GM19240 (cell line): ENCODE measurements around the gene MRPS2.
"Not testable (repeated sequence)": the region's sequence is repeated elsewhere in the genome, so short reads cannot be mapped to it uniquely, and the experiment has no call there.

Experiments
- DNase-seq: peaks from one replicate; pipeline ENCODE4 v3.0.0; 2011; ENCODE audit warnings: low spot score; ENCODE audit not compliant: insufficient read length

The MRPS2 gene

DNA sequence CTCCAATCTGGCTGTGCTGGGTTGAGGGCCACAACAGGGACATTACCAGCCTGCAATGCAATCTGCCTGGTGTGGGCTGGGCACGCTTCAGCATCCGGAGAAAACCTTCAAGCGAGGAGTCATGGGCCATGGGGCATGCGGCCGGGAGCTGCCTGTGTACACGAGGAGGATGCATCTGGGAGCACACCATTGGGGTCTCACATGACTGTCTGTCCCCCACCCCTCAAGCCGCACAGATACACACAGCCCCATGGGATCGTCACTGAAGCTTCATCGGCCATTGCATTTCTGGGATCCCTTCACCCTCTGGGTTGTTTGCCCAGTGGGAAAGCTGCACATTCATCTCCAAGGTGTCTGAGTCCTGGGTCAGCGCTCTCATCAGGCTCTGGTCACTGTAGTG is 30.6 kb downstream of the MRPS2 start:
- DNase-seq = no peak

DNA sequence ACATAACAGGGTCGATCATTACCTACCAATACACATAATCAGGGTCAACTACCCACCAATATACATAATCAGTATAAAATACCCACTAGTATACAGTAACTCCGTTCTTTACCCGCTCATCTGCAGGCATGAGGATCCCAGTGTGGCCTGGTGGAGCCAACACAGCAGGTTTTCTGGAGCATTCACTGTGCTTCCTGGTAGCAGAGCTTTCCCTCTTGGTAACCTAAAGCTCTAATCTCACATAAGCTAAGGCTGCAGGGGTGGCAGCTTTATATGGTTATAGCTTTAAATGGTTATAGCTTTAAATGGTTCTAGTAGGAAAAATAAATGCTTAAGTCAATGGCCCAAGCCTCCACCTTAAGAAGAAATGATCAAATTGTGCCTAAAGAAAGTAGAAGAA is 32.6 kb downstream of the MRPS2 start:
- DNase-seq = no peak

DNA sequence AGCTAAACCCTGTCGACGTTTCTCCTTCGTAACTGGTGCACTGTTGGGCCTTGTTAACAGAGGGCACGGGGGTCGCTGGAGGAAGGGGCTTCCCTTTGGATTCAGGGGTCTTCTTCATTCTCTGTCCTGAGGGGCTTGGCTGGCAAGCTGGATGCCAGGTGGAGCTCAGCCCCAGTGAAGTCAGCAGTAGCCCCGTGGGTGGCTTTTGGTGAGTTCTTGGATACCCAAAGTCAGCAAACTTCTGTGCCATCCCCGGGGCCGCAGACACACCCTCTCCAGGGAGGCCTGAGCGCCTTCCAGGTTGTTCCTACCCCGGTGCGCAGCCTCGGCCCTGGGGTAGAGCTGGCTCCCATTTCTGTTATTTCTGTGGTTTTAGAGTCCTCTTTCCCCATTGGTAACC is 33.2 kb downstream of the MRPS2 start:
- no peak for DNase-seq

DNA sequence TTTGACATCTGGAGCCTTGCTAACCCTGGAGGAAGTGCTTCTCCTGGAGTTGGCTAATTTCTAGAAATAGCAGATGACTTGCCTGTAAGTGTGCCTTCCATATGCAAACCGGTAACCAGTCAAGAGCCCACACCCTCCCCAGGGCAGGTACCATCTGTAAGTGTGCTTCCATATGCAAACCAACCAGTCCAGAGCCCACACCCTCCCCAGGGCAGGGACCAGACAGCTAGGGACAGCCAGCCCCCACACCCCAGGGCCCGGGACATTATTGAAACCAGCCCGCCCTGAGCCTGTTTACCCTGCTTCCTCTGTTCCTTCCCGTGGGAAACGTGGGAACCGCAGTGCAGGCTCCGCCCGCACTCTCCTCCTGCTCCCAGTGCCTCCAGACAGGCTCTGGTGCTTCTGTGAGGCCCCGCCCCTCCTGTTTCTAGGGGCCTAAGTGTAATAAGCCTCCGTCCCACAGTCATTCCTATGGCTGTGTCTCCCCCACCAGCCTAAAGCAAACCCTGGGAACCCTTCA is 33.8 kb downstream of the MRPS2 start:
- not testable (repeated sequence) for DNase-seq

DNA sequence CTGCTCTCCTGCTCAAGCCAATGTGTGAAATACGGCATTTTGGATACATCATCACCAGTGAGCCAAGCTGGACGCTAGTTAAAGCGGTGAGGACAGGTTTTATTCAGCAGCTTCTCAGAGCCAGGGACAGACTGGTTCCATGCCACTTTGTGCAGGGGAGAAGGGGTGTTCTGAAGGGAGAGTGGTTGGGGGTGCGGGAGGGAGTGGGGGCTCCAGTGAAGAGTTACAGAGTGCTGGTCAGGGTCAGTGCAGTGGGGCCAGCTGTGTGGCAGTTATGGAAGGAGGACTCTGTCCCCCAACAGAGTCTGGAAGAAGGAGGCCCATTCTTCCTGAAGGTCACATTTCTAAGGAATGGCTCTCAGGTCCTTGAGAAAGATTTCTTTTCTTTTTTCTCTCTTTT is 34.3 kb downstream of the MRPS2 start:
- DNase-seq = not testable (repeated sequence)

DNA sequence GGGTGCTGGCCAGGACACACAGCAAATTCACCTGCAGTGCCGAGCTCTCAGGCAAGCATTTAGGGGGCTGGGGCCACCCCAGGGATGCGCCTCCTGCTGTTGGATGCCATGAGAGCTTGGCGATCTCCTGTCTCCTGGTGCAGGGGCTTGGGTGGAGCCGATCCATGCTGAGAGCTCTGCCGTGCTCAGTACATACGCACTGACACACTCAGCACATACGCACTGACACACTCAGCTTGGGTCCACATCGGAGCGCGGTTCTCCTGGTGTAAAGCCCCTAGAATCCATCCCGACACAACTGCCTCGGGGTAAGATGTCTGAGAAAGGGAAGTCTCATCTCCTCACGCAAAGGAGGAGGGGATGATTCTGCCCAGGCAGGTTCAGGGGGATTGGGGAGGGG is 35.1 kb downstream of the MRPS2 start:
- not testable (repeated sequence) for DNase-seq

DNA sequence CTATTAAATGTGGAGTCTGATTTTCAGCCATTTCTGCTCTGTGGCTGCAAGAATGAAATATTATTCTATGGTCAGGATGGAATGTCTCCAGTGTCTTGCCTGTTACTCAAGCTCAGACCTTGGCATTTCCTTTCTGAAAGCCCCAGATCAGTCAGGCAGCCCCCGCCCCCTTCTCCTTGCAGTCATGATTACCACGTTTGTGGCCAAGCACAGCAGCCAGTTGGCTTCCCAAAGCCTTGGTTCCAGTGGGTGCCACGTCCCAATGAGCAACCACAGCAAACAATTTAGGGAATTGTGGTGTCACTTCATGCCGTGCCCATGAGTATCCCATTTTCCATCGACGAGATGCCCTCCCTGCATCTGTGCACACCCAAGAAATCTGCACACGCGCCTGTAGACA is 35.7 kb downstream of the MRPS2 start:
- DNase-seq = no peak

DNA sequence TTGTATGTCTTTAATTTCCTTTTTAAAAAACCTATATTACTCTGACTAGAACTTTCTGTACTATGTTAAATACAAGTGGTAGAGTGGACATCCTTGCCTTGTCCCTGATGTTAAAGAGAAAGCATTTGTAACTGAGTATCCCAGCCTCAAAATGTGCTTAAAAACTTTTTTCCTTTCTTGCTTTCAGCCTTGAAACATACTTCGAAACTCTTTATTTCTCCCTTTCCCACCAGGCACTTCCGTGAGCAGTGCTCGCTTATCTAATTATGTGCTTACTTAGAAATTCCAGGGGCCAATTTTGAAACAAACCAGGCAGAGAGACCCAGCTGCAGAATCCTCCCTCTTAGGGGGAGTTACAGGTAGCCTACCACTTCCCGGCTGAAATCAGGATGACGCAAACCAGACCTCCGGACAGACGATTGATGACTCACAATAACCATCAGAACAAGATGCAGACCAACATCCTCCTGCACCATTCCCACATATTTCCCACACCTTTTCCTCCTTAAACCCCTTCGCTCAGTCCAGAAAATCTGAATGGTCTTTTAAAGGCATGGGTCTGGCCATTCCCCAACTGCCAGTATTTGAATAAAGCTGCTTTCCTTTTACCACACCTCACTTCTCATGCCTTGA is 42.9 kb downstream of the MRPS2 start:
- DNase-seq = not testable (repeated sequence)

DNA sequence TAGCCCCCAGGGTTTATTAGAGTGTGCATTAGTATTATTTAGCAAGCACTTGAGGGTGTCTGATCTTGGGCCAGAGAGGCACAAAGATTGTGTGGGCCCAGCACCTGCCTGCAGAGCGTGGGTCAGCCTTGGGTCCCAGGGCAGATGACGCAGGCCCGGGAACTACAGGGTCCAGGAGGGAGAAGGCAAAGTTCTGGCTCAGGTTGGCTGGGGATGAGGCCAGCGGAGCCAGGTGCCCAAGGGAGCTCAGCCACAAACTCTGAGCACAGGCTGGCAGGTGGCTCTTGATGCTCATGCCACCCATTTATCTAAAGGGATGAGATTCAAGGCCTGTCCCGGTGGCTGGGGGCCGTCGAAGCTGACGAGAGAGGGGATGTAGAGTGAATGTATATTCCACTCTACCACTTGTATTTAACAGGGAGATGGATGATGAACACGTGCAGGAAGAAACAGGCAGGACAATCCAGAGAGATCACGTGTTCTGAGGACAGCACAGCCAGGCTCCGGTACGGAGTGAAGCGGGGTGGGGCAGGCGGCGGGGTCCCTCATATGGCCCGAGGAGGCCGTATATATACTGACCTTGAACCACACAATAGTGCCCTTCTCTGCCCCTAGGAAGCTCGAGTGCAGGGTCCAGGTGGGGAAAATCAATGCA is 44.6 kb downstream of the MRPS2 start:
- DNase-seq = no peak

DNA sequence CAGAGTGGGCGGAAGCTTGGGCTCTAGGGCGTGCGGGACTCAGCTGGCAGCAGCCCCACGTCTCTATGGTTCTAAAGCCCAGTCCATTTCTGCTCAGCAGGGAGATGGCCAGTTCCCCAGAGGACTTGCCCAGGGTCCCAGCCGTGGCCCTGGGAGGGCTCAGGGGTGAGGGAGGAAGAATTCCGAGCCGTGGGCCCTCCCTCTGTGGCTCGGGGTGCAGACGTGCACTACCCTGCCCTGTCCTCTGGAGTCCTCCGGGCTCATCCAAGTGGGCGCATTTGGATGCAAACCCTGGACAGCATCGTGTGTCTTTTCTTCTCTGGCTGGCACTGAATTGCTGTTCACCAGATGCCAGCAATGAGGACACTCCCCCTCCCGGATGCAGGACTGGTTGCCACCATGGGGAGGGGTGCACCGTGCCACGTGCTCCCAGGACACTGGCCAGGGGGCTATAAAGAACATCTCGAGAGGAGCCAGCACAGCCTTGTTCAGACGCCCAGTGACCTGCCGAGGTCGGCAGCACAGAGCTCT is 45.2 kb downstream of the MRPS2 start, which contains the start of gene OBP2A:
Gene OBP2A (plus strand): TSS at position 481 of the 531 bp plus-strand sequence. CDS start 55 bp downstream, outside the sequence.
- DNase-seq = not testable (repeated sequence)

DNA sequence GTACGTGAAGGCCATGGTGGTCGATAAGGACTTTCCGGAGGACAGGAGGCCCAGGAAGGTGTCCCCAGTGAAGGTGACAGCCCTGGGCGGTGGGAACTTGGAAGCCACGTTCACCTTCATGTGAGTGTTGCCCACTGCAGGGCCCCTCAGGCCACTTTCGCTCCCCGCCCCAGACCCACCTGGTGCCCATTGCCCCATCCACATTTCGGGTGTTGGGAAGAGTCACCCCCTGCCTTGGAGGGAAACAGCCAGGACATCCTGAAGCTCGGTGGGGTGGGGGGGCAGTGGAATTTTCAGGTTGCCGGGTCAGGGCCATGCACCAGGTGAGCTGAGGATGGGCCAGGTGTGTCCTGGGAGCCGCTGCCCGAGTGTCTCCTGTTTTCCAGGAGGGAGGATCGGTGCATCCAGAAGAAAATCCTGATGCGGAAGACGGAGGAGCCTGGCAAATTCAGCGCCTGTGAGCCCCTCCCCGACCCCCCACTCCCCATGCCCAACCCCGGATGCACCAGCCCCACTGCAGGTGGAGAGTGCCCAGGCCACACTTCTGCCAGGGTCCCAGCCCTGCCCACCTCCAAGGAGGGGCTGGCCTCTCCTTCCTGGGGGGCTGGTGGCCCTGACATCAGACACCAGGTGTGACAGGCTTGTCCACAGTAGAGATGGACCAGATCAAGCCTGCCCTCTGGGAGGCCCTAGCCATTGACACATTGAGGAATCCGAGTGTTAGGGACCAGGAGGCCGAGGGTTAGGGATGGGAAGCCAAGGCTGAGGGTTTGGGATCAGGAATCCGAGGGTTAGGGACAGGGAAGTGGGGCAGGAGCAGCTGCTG is 46.5 kb downstream of the MRPS2 start:
- DNase-seq = not testable (repeated sequence)

DNA sequence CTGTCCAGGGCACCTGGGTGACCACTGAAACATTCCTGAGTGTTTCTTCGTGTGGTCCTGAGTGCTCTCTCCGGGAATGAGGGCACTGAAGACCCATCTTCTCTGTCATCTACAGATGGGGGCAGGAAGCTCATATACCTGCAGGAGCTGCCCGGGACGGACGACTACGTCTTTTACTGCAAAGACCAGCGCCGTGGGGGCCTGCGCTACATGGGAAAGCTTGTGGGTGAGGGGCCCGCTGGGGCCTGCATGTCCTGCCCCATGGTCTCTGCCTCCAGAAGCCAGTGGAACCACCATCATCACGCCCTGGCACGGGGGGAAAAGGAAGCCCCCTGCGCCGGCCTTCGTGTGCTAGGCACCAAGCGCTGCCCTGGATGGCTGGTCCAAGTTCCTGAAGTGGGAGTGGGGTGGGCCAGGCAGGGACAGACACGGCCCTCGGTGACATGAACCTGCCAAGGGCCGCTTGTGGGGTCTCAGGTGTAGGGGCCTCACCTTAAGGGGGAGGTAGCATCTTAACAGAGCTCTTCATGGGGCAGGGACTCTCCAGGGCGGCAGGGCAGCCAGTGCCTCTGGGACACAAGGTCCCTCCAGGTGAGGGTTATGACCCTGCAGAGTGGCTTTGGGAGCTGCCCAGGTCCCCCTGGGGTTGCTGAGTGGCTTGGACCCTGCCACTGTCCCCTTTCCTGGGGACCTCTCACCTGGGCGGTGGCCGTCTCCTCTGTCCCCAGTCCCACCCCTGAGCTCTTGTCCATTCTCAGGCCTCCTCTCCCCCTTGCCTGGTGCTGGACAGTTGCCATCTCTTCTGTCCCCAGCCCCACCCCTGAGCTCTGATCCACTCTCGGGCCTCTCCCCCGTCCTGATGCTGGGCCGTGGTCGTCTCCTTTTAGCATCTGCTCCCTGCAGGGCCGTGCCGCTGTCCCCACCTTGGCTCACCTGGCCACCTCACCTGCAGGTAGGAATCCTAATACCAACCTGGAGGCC is 47.6 kb downstream of the MRPS2 start:
- no peak for DNase-seq

DNA sequence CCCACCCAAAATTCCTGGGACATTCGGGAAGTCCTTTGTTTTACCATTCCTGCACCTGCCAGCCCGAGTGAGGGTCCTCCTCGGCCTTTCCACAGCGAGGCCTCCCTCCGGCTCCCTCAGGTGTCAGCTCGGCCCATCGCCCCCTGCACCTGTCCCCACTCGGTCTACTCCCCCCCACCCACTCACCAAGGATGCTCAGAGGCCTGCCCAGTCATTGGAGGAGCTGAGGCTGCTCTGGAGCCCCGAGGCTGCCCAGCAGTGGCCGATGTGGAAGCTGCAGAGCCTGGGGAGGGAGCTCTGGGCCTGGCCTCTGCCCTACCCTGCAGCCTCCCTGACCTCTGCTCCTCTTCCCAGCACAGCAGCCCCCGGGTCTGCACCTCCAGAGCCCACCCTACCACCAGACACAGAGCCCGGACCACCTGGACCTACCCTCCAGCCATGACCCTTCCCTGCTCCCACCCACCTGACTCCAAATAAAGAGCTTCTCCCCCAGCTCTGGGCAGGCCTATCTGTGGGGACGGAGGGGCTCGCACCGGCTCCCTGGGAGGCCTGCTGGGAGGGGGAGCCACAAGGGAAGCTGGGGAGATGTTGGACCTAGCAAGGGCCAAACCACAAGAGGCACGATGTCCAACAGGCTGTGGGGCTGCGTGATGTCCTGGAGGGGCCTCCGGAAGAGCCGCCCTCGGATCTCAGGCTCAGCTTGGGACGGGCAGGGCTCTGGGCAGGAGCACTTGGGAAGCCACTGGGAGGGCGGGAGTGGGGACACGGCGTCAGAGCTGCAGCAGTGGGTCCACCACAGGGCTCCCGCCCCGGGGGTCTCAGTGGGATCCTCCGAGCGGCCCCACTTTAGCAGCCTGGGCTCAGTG is 49.2 kb downstream of the MRPS2 start:
- DNase-seq = not testable (repeated sequence)

DNA sequence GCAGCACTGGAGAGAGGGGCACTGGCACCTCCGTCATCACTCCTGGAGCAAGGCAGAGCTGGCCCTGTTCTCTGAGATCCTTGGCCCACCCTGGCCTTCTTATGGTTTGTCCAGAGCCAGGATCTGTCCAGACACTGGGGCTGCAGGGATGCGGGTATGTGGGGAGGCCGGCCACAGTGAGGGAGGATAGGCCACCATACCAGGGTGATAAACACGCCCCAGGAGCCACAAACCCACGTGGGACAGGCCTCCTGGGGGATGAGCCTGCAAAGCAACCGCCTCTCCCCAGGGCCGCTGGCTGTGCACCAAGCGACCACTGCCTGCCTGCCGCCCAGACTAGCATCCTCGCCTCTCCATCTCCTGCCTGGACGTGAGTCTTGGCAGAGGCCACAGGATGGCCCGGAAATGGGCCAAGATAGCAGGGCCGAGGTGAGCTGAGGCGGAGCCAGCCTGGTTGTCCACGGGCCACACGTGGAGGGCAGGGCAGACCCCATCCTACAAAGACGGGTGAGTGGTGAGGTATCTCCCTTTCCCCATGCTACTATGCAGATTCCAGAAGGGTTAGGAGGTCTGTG is 49.9 kb downstream of the MRPS2 start:
- no peak for DNase-seq

DNA sequence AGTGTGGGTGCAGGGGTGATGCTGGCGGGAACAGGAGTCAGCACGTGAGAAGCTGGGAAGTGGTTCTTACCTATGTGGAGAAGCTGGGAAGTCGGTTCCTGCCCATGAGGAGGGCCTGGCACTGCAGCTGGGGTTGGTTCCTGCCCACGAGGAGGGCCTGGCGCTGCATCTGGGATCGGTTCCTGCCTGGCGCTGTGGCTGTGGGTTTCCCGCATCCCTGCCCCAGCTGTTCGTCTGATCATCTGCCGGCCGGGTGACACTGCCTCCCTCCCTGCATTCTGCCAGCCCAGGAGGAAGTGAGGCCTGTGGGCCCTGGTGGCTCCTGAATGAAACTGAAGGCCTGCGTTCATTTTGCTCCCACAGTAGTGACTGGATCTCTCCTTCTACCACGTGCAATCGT is 50.5 kb downstream of the MRPS2 start:
- DNase-seq = no peak

DNA sequence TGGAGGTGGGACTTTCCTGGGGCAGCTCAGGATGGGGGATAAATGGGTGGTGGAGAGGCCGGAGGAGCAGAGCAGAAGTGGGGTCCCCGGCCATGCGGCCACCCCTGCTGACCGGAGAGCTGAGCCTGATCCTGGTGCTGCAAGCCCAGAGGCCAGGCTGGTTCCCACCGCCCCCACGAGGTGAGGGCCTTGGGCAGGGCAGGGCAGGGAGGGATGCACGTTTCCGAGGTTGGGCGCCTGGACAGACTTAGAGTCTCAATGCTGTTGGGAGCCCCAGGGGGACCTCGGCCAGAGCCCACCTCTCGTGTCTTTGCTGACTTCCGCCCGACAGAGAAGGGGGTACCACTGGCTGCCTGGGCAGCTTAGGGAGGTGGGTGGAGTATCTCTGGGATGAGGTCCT is 51.0 kb downstream of the MRPS2 start:
- DNase-seq = no peak

DNA sequence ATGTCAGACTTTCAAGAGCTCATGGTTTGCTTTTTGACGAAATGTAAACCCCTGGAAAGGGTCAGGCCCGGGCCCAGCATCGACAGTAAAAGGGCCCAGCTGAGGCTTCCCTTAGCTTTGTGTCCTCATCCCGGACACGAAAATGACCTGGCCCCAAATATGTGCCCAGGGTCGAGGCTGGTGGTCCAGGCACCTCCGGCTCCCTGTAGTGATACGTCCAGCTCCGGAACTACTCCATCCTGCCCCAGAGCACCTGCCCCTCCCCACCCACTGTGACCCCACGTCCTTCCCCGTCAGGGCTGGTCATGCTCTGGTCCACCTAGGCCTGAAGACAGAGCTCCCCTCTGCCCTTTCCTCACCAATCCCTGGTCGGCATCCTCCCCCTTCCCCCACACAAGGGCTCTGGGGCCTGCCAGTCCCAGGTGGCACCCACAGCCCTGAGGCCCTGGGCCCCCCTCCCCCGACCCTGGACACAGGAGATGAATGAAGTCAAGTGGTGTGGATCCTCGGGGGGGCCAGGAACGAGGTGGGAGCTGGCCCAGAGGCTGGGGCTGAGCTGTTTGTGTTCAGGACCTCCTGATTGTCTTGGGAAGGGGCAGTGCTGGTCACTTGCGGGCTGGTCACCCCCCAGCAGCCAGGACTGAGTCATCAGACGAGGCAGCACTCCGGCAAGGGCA is 51.7 kb downstream of the MRPS2 start:
- no peak for DNase-seq

DNA sequence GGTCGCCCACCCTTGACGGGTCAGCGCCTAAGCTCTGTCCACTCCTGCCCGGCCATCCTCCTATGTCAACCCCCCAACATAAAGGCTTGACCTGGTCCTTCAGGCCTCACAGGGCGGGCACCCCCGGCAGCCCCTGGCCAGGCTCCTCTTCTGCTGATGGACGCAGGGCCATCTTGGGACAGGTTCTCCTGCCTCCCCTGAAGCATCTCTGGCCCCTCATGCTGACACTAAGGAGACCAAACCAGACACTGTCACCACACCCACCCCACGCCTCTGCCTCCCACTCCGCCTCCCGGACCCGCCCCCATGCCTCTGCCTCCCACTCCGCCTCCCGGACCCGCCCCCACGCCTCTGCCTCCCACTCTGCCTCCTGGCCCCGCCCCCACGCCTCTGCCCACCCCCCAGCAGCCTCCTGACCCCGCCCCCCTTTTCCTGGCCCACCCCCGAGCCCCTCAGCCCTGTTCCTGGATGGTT is 52.3 kb downstream of the MRPS2 start:
- DNase-seq = no peak
